Fibroblast of skin of scalp (primary cell): ENCODE data around the gene MXRA8.
"Not testable (repeated sequence)": the region's sequence is repeated elsewhere in the genome, so short reads cannot be mapped to it uniquely, and the experiment has no call there.

Experiments
- DNase-seq: peaks from one replicate; pipeline ENCODE4 v3.0.0-alpha.2; 2013

MXRA8 gene

DNA sequence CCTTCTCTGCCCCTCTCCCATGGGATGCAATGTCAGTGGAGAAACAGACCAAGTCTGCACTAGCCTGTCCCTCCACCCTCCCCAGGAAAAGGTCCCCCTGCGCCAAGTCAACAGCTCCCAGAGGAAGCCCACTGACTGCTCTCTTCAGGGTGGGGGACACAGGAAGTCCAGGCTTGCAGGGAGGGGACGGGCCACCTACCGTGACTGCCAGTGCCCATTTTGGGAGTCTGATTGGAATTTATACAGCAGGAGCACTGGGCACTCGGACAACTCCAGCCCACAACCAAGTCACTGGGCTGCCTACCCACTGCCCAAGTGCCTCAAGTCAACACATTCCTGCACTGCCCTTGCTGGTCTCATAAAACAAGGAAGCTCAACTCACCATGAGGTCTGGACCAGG, 34.7 kb upstream of the MXRA8 start:
- no peak for DNase-seq

DNA sequence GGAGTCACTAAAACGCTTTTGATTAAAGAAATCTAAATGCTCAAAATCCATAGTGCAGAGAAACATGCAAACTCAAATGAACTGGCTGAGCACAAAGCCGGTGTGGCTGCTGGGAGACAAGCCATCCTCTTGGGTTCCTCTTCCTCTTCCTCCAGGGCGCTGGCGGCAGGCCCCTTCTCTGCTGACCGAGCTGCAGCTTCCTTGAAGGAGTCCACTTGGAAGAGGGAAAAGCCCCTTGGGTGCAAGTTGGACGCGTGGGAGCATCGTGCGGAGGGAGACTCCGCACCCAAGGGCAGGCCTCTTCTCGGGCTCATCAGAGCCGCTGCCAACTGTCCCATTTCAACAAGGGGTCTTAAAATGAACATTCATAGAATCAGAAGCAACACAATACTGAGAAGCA, 32.9 kb upstream of the MXRA8 start:
- no peak for DNase-seq

DNA sequence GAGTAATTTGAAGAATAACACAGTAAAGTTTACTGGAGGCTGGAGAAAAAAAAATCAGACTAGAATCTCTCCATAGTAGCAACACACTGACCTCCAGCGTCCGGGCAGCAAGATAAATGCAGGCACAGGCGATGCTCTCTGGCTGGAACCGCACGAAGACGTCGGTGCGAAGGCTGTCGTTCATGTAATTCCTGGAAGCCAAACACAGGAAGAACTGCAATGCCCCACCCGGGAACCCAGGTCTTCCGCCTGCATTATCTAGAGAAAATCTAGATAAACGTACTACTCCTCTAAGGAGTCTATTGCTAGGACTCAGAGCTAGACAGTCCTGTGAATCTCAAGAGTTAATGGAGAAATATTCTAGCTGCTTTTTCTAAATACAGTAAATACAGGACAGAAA, 32.3 kb upstream of the MXRA8 start:
- DNase-seq, result no peak

DNA sequence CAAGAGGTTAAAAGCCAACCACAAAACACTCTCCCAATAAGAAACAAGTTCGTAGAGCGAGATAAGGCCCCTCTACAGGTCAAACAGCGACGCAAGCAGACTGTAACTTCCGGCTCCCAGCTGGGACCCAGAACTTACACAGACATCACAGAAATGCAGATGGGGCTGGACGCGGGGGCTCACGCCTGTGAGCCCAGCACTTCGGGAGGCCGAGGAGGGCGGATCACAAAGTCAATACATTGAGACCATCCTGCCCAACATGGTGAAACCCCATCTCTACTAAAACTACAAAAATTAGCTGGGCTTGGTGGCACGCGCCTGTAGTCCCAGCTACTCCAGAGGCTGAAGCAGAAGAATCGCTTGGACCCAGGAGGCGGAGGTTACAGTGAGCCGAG, 29.7 kb upstream of the MXRA8 start:
- DNase-seq, result no peak

DNA sequence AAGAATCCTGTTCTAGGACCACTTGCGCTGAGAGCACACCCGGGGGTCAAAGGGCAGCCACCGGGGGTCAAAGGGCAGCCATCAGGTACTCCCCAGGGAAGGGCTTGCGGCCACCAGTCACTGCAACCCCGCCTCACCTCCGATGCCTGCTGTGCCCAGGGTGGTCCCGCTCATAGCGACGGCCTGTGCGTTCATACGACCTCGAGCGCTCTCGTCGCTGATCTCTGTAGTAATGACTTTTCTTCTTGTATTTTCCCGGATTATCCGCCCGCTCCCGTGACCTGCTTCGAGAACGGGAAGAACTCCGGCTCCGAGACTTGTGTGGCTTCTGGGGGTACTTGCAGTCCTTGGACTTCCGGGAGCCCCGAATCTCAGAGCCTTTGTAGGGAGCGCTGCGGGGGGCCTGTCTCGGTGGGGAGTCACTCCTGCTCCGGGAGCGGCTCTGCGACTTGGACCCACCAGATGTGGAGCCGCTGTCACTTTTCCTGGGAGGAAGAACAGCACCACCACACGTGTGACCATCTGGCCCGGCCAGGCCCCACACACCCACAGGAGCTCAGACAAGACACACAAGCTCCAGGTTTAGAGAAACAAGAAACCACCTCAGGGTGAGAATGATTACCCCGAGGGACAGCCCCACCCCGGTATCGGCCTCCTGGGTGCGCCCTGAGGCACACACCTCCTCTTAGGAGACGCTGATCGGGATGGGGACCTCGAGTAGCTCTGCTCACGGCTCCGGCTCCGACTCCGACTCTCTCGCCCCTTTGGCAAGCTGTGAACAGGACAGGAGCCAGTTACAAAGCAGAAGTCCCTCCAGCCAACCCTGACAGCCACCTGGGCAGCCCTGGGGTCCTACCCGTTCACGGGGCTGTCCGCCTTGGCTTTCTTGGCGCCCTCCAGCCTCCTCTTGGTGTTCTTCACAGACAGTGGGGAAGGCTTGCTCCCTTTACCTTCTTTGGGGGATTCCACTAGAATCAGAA, 29.0 kb upstream of the MXRA8 start:
- DNase-seq, result no peak

DNA sequence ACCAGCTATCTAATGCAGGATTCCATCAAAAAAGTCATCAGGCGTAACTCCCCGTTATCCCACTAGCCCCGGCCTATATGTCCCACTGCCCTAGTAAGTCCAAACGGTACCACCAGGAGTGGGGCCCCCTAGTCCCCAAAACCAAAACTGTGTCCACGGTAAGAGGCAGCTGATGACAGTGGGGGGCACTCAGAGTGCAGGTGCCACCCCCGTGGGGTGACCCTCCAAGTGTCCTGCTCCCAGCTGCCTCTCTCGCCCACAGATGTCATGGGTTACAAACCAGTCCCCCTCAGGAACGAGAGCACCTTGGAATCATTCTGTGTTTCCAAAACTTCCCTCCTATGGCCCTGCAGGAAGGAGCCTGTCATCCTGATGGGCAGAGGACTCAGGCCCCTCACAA, 27.6 kb upstream of the MXRA8 start:
- no peak for DNase-seq

DNA sequence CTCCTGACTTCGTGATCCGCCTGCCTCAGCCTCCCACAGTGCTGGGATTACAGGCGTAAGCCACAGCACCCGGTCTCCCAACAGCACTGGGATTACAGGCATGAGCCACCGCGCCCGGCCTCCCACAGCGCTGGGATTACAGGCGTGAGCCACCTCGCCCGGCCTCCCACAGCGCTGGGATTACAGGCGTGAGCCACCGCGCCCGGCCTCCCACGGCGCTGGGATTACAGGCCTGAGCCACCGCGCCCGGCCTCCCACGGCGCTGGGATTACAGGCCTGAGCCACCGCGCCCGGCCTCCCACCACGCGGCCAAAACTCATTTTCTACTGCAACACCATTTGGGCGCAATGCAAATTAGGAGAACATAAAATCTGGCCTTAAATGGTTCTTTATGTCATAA, 27.0 kb upstream of the MXRA8 start:
- DNase-seq, result not testable (repeated sequence)

DNA sequence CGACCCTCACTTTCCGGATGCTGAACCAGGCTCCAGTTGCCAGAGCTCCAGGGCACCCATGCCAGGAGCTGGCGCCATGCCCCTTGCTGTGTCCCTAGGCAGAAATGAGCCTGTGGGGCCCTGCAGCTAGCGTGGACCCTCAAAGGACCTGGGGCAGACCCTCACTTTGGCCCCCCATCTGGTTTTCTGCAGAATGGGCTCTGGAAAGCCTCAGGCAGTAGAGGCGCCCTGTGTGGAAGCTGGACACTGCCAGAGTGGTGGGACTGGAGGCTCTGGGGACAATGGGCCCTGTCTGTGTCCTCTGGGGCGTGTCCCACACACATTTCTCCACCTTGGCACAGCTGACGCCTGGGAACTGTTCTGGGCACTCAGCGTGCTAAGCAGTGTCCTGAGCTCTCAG, 22.9 kb upstream of the MXRA8 start:
- no peak for DNase-seq

DNA sequence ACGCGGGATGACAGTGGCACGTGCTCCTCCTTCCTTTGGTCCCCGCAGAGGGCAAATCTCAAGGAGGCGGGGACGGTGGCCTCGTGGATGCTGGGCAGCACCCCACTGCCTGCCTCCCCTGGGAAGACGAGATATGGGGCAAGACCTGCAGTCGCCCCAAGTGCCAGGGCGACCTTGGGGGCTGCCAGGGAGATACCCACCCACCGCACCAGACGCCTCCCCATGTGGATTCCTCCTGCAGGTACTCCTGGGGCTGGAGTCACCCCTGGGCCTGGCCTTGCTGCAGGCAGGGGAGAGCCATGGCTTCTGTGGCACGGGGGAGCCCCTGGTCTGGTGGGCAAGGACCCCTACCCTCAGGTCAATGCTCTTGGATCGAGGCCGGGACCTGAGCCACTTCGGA, 22.5 kb upstream of the MXRA8 start:
- no peak for DNase-seq

DNA sequence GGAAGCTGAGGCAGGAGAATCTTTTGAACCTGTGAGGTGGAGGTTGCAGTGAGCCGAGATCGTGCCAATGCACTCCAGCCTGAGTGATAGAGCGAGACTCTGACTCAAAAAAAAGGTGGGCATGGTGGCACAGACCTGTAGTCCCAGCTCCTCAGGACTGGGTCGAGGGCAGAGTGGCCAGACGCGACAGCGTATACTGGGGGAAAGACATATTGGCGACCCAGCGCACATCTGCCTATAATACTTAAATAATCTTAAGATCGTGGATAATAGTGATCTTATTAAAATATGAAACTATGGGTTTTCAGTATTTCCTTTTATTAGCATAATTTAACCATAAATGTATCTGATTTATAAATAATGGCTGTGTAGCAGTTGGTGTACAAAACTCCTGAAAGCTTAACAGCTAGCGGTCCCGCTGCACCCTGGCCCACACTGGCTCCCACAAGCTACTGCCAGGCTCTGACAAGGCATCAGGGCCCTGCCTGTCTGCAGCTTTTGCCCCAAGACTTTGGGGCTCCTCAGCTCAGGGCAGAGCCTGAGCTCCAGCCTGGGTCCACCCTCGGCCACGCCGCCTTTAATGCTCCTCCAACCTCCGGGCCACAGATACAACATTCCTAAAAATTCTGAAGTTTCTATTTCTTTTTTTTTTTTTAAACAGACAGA, 19.3 kb upstream of the MXRA8 start:
- DNase-seq, result no peak

DNA sequence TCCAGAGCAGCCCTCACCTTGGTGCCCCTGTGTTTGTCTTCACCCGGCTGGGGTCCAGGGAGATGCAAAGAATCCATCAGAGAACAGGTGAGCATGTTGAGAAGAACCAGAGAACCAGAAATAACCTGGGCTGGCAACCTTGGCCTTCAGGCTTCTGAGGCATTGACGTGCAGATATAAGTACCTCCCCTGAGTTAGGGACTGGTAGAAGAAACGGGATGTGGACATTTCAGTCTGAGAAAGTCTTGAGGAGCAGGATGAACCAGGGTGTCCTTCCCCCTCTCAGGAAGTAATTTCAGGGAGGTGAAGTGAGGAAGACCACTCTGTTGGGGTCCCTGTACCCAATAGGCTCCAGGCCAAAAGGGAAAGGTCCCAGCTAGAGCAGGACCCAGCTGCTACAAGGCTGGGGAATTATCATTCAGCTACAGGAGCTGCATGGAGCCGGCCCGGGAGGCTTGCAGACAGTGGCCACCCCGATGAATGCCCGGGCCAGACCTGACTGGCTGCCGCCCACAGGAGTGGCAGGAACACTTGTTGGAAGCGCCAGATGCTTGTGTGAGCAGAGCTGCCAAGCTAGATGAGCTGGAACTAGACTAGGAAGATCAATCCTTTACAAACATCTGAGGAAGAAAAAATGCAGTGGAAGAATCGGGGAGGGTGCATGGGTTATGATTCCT, 18.3 kb upstream of the MXRA8 start:
- no peak for DNase-seq

DNA sequence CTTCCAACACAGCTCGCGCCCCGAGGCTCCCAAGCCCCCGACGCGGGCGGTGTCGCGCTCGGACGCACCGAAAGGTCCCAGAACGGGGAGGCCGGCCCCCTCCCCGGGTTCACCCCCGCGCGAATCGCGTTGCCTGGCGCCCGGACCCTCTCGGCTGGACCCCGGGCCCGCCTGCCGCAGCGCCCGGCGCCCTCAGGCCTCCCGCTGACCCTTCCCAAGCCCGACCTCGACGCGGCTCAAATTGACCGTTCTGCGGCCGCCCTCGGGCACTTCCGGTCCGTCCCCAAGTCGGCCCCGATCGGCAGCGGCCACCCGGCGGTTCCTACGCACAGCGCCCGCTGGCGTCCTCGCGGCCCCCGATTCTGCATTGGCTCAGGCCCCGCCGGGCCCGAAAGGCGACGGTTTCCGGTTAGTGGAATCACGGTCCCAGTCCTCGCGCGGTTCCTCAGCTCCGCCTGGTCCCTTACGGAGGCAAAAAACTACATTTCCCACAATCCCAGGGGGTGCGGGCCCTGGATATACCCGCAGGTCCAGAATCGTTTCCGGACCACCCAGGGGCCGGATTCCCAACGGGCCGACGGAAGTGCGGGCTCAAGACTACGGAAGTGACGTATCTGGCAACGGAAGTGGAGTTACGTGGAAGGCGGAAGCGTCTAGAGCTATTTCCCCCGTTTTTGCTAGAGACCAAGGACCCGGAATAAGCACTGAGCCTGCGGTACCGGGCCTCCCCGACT, 16.7 kb upstream of the MXRA8 start, which contains the start of gene AURKAIP1:
AURKAIP1 (minus strand) TSS at position 279 of the 734 bp plus-strand sequence. CDS start 451 bp downstream, outside the sequence.
- DNase-seq, result peak; percentile 100

DNA sequence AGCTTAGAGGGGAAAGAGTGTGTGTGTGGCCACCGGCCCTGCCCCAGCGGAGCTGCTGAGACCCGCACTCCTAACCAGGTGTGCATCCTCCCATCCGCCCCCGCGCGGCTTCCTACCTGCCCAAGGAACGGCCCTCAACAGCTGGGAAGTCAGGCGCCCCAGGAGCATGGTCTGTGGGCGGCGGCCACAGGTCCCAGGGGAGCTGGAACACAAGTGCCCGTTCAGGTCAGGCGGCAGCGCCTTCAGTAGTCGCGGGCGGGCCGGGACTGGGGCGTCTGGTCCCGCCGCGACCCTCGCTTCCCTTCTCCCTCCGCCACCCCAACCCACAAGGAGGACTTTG, 16.2 kb upstream of the MXRA8 start:
- no peak for DNase-seq

DNA sequence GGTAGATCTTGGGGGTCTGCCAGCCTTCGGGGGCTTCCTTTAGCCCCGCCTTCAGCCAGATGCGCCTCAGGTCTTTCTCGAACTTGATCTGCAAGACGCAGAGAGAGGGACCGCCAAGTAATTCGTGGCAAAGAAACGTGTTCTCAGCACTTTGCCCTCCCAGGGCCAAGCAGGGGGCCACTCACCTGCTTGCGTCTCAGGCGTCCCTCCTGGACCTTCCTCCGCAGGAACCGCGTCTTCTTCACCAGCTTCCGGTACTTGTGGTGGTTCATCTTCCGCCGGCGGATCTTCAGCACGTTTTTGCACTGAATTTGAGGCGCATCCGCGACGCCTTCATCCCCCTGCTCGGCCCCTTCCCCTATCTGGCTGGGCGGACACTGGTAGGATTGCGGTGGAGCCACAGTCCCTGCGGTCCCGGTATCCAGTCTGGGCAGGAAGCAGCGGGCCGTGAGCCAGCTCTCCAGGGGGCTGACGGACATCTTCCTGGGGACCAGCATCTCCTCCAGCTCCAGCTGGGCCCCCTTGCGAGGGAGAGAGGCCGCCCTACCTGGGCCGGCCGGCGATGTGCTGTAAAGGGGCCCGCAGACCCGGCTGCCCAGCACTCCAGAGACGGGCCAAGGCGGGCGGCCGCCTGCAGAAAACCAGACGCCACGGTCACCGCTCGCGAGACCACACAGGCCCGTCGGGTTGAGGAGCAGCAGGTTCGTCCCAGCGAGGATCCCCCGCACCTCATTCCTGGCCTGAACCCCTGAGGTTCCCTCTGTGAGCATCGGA, 15.6 kb upstream of the MXRA8 start:
- DNase-seq, result no peak

DNA sequence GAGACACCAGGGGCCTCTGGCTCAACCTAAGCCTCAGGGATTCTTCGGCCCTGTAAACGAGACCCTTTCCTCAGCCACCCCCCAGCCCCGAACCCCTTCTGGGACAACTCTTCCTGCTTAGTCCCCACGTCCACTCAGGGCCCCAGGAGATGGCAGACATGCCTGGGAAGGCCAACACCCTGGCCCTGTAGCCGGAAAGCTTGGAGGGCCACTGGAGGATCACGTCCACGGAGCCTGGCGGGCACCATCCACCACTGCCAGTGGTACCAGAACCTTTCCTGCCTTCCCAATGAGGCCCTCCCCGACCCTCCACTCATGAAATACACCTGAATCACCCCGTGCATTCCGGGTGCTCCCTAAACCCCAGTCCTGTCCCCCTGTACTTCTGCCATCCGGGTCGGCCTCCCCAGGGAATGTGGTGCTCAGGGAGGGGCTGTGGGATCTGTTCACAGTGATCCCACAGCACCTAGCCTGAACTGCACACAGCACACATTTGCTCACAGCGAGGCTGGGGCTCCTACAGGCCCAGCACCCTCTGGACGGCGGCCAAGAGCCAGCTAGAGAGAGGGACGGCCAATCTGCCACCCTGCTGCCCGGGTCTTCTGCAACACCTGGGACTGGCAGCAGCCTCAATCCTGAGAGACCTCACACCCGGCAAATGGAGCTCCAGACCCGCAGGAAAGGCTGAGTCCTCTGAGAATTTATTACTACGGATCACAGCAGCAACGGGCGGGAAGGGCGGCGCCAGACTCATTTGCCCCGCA, 14.9 kb upstream of the MXRA8 start:
- no peak for DNase-seq

DNA sequence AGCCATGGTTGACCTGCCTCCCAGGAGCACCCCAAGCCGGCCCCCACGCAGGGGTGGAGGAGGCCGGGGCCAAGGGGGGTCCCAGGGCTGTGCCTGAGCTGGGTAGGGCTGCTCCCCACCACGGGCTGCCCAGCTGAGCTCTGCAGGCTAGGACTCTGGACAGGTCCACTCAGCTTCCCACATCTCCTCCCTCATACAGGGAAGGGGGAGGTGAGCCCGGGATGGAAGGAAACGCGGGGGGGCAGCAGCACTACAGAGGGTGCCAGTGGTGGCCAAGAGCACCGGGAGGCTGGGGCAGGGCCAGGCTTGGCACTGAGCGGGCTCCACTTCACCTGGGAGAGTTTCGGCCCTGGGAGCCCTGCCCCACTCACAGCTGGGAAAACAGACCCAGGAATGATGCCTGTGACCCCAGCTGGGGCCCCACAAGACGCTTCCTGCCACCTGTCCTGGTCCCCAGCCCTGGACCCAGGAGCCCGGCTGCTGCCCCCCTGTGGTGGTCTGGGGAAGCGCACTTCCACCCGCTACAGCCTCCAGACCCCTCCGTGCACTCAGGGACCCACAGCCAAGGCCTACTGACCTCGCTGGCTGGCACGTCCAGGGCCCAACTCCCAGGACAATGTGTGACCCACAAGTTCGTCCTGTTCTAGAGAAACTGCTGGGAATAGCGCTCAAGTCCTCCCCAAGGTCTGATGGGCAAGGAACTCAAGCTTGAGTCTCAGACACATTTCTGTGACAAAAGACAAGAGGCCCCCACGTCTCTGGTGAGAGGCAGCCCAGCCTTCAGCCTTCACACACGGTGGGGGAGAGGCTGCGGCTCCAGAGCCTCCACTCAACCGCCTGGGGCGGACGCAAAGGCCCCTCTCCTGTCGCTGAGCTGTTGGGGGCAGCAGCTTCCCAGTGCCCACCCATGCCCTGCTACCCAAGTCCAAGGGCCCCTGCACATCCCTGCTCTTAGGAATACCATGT, 13.7 kb upstream of the MXRA8 start:
- peak; percentile 50 for DNase-seq

DNA sequence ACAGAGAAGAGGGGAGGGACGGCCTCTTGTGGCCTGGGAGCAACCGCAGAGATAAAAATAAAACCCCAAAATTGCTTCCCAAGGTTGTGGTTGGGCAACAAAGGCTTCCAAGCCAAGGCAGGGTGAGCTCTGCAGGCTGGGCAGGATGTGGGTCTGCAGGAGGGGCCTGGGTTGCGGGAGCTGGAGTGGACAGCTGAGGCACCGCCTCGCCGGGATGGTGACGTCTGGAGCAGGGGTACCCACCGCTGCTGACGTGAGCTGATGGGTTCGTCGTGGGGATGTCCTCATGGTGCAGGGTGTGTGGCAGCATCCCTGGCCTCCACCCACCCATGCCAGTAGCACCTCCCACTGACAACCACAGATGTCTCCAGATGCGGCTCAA, 13.0 kb upstream of the MXRA8 start:
- DNase-seq, result no peak

DNA sequence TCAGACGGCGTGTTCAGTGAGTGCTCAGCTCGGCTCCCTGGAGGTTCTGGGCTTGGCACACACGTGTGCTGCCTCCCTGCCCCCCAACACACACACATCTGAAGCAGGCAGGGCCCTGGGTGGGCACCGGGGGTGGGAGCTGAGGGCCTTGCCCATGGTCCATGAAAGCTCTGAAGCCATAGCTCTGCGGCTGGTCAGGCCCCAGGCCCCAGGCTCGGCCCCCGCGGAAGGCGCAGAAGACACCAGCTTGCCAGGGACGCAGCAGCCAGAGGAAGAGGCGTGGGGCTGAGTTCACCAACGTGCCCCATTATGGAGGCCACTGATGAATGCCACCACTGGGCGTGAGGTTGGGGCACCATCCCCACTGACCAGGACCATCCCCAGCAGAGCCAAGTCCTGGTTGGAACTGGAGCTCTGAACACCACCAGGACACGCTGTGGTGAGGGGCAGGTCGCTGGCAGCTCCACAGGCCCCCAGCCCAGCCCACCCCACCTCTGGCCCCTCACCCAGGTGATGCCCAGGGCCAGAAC, 12.5 kb upstream of the MXRA8 start:
- DNase-seq, result no peak

DNA sequence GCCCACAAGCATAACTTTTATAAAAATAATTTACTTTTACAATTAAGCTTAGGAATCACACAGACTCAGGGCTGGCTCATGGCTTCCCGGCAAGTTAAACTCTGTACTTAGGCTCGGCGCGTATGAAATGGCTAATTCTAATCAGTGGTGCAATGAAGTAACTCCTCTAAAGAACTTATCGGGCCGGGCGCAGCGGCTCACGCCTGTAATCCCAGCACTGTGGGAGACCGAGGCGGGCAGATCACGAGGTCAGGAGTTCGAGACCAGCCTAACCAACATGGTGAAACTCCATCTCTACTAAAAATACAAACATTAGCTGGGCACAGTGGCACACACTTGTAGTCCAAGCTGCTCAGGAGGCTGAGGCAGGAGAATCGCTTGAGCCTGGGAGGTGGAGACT, 11.7 kb upstream of the MXRA8 start:
- DNase-seq, result not testable (repeated sequence)

DNA sequence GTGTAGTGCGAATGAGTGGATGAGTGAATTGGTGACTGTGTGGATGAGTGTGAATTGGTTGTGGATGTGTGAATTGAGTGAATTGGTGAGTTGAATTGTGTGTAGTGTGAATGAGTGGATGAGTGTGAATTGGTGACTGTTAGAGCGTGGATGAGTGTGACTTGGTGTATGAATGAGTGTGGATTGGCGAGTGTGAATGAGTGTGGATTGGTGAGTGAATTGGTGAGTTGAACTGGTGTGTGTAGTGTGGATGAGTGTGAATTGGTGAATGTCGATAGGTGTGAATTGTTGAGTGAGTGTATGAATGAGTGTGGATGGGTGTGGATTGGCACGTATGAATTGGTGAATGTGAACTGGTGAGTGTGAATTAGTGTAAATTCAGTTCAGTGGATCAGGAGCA, 9.0 kb upstream of the MXRA8 start:
- DNase-seq, result no peak
